ENCODE results near the gene KIAA2012.

Gene KIAA2012

GRCh38 chr2:202035941-202036372, 37.1 kb upstream of the KIAA2012 start:
- no peaks in the 10 kb centered on the region for H3K36me3 ChIP-seq
- H3K4me1 ChIP-seq: peaks cover 10% of the 10 kb centered on the region
- no peaks in the 10 kb centered on the region for H3K9me3 ChIP-seq
- 0 out of 2 replicates have a peak, but pooled peaks cover 7% of the 10 kb centered on the region for H3K27me3 ChIP-seq
- H3K4me3 ChIP-seq (ENCODE audit: low read depth, low read length): peak overlapping the region; percentile 52
- DNase-seq: no peak
- no peak for TF ChIP-seq CTCF (IDR thresholded peaks at IDR 0.05; ENCODE audit: low read depth, low read length)

- no peak for TF ChIP-seq CTCF (IDR thresholded peaks at IDR 0.05; ENCODE audit: low read depth, low read length)
- Histone ChIP-seq H3K9me3 (no peaks in the 10 kb centered on the region), H3K4me1 (peaks cover 10% of the 10 kb centered on the region), H3K36me3 (no peaks in the 10 kb centered on the region), H3K27me3 (0 out of 2 replicates have a peak, but pooled peaks cover 7% of the 10 kb centered on the region), H3K4me3 (ENCODE audit: low read depth, low read length) (peak overlapping the region; percentile 52)
- peak; percentile 53 for DNase-seq
Measured at GRCh38 chr2:202036601-202037037, 36.4 kb upstream of the KIAA2012 start.

- H3K27me3 ChIP-seq: 0 out of 2 replicates have a peak, but pooled peaks cover 7% of the 10 kb centered on the region
- peaks cover 10% of the 10 kb centered on the region for H3K4me1 ChIP-seq
- no peaks in the 10 kb centered on the region for H3K9me3 ChIP-seq
- no peak for TF ChIP-seq CTCF (IDR thresholded peaks at IDR 0.05; ENCODE audit: low read depth, low read length)
- DNase-seq: no peak
- peak overlapping the region; percentile 52 for H3K4me3 ChIP-seq (ENCODE audit: low read depth, low read length)
- H3K36me3 ChIP-seq: no peaks in the 10 kb centered on the region
Measured at GRCh38 chr2:202037086-202037485, 36.0 kb upstream of the KIAA2012 start.

GRCh38 chr2:202038471-202039277, 34.4 kb upstream of the KIAA2012 start:
- H3K9me3 ChIP-seq: no peaks in the 10 kb centered on the region
- H3K4me3 ChIP-seq (ENCODE audit: low read depth, low read length): 0 out of 2 replicates have a peak overlapping the region, but pooled peaks have one; percentile 1
- TF ChIP-seq CTCF (IDR thresholded peaks at IDR 0.05; ENCODE audit: low read depth, low read length): no peak
- H3K36me3 ChIP-seq: no peaks in the 10 kb centered on the region
- H3K4me1 ChIP-seq: peaks cover 10% of the 10 kb centered on the region
- no peak for DNase-seq
- H3K27me3 ChIP-seq: 0 out of 2 replicates have a peak, but pooled peaks cover 3% of the 10 kb centered on the region

- no peak for DNase-seq
- 0 out of 2 replicates have a peak overlapping the region, but pooled peaks have one; percentile 1 for H3K4me3 ChIP-seq (ENCODE audit: low read depth, low read length)
- H3K9me3 ChIP-seq: no peaks in the 10 kb centered on the region
- no peaks in the 10 kb centered on the region for H3K36me3 ChIP-seq
- no peak for TF ChIP-seq CTCF (IDR thresholded peaks at IDR 0.05; ENCODE audit: low read depth, low read length)
- peaks cover 10% of the 10 kb centered on the region for H3K4me1 ChIP-seq
- 0 out of 2 replicates have a peak, but pooled peaks cover 3% of the 10 kb centered on the region for H3K27me3 ChIP-seq
Measured at GRCh38 chr2:202039278-202040078, 33.6 kb upstream of the KIAA2012 start.
